PC-3 (cell line): ENCODE data around the gene FBN2. TPM values are rescaled to one million over a fixed set of nuclear protein-coding genes. Genes with fewer than 3 reads are reported as not detected.
A peak's percentile ranks its signal among the peaks of the same experiment; 100 is the strongest.

Source experiments
- ATAC-seq: fragments of 200-7000 bp; cut with Tn5 transposase; 2 replicates; pipeline ENCODE4 v1.9.1; 2020; ENCODE audit warnings: mild to moderate bottlenecking, moderate library complexity
- Bru-seq: library from RNA; stranded (reverse); fragments of 400-500 nt; gene quantifications from one replicate; lab custom pipeline; 2021; lab: Mats Ljungman, UMichigan
- BruChase-seq, 2 experiments: library from RNA; stranded (reverse); fragments of 400-500 nt; gene quantifications; one replicate each; lab custom pipeline; 2021; lab: Mats Ljungman, UMichigan
- BruUV-seq: library from RNA; stranded (reverse); fragments of 400-500 nt; replicated peaks from 2 replicates; lab custom pipeline; 2021; lab: Mats Ljungman, UMichigan
- CTCF ChIA-PET: fragments of 300-600 bp; sonication (Branson Sonifier 250); formaldehyde crosslinking; loops from one replicate; lab custom pipeline; 2022; ENCODE audit warnings: antibody characterized with exemption; lab: Charles Lee
- POLR2A ChIA-PET: fragments of 300-600 bp; sonication (Branson Sonifier 250); formaldehyde crosslinking; loops from one replicate; lab custom pipeline; 2022; ENCODE audit warnings: antibody characterized with exemption; ENCODE audit not compliant: unreplicated experiment; lab: Charles Lee
- DNase-seq: peaks from one replicate; pipeline ENCODE4 v3.0.0-alpha.2; 2015
- H2AFZ ChIP-seq: fragments of 300-600 bp; sonication (generic); 2 replicates; pipeline ENCODE4 v1.6.0; 2016; ENCODE audit warnings: antibody characterized with exemption, low read length
- H3F3A ChIP-seq: fragments of 300-600 bp; sonication (generic); one replicate; pipeline ENCODE4 v1.6.0; 2017; ENCODE audit warnings: antibody characterized with exemption, low read length, control low read depth, mild to moderate bottlenecking; ENCODE audit not compliant: unreplicated experiment
- H3K27ac ChIP-seq: fragments of 300-600 bp; sonication (generic); 2 replicates; pipeline ENCODE4 v1.5.1; 2016; ENCODE audit warnings: mild to moderate bottlenecking, low read length
- H3K27me3 ChIP-seq: fragments of 300-600 bp; sonication (generic); 2 replicates; pipeline ENCODE4 v1.6.1; 2016; ENCODE audit warnings: low read length, mixed read lengths
- H3K36me3 ChIP-seq: fragments of 300-600 bp; sonication (generic); 2 replicates; pipeline ENCODE4 v1.6.1; 2016; ENCODE audit warnings: low read depth, mixed run types, low read length, mixed read lengths
- H3K4me1 ChIP-seq: fragments of 300-600 bp; sonication (generic); 2 replicates; pipeline ENCODE4 v1.5.1; 2016; ENCODE audit warnings: low read length; ENCODE audit not compliant: insufficient read depth
- H3K4me2 ChIP-seq: fragments of 300-600 bp; sonication (generic); 2 replicates; pipeline ENCODE4 v1.6.0; 2016; ENCODE audit warnings: low read length
- H3K4me3 ChIP-seq: fragments of 300-600 bp; sonication (generic); 2 replicates; pipeline ENCODE4 v1.5.1; 2016; ENCODE audit warnings: mild to moderate bottlenecking, low read length, mixed read lengths
- H3K79me2 ChIP-seq: fragments of 300-600 bp; sonication (generic); 2 replicates; pipeline ENCODE4 v1.6.1; 2017; ENCODE audit warnings: low read length, mixed read lengths
- H3K9ac ChIP-seq: fragments of 300-600 bp; sonication (generic); 2 replicates; pipeline ENCODE4 v1.6.0; 2016; ENCODE audit warnings: mild to moderate bottlenecking, low read length
- H3K9me2 ChIP-seq: fragments of 300-600 bp; sonication (generic); replicated peaks from 2 replicates; pipeline ENCODE4 v1.6.1; 2016; ENCODE audit warnings: mixed run types, low read length, mixed read lengths
- H3K9me3 ChIP-seq: fragments of 300-600 bp; sonication (generic); 2 replicates; pipeline ENCODE4 v1.6.1; 2016; ENCODE audit warnings: low read length, mixed read lengths
- H4K20me1 ChIP-seq: fragments of 300-600 bp; sonication (generic); 2 replicates; pipeline ENCODE4 v1.6.1; 2016; ENCODE audit warnings: low read length, mixed read lengths
- EZH2 ChIP-seq: fragments of 300-600 bp; sonication (generic); IDR thresholded peaks from one replicate; pipeline ENCODE4 v1.6.1; 2017; ENCODE audit warnings: antibody characterized with exemption, mild to moderate bottlenecking, low read length; ENCODE audit not compliant: unreplicated experiment
- EZH2phosphoT487 ChIP-seq: fragments of 300-600 bp; sonication (generic); IDR thresholded peaks from 2 replicates; pipeline ENCODE4 v1.6.1; 2018; ENCODE audit warnings: mild to moderate bottlenecking, antibody characterized with exemption, low read length, borderline replicate concordance
- intact Hi-C: fragments of 100-400 bp; cut with micrococcal nuclease; formaldehyde crosslinking; loops from 2 replicates; pipeline ENCODE4 v1.9.0; 2023
- long read RNA-seq: library from polyadenylated mRNA; unstranded; transcript quantifications from one replicate; pipeline ENCODE4 v2.0.0, GENCODE V29; 2021; ENCODE audit not compliant: unreplicated experiment
- total RNA-seq: library from RNA; depleted of rRNA; stranded (reverse); fragments of >200 nt; gene quantifications from 2 replicates; pipeline ENCODE4 v1.2.3, GENCODE V29; 2014; rRNA removed
- TF ChIP-seq, protein P1 (sequence below): fragments of 300-600 bp; sonication (generic); conservative IDR thresholded peaks from 2 replicates; pipeline ENCODE4 v1.5.1; 2017; ENCODE audit warnings: antibody characterized with exemption, low read depth, mild to moderate bottlenecking, low read length

The FBN2 gene
- total RNA-seq: 45.2 and 51.8 TPM in 2 replicates
- Bru-seq, nascent RNA: percentile 94 among the genes with signal in this experiment
- percentile 86 among the genes with signal in this experiment for BruChase-seq, experiment 1, labeled RNA remaining after a 6-hour chase
- percentile 91 among the genes with signal in this experiment for BruChase-seq, experiment 2, labeled RNA remaining after a 2-hour chase
- long read RNA-seq, full-length matches to known transcripts: 7 of 290 reads
- long read RNA-seq, partial matches to known transcripts: 231 of 290 reads
- long read RNA-seq, other reads (novel, unspliced or antisense): 52 of 290 reads

DNA sequence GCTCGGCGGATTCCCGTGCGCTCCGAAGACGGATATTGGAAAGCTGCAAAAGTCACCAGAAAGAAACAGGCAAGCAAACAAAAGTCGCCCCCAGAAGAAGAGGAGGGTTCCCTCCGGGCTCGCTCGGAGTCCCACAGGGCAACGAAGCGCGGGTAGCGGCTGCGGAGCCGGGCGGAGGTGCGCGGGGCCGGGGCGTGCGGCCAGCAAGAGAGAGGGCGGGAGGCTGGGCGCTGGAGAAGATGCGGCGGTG lies at the start of gene FBN2:
FBN2 (minus strand) TSS at position 246 of the 250 bp plus-strand sequence. CDS start 642 bp downstream, outside the sequence.
- Histone ChIP-seq H3K27ac (no peak within 1 kb of the TSS), H3K27me3 (no peaks in the 10 kb centered on the region), H3K4me2 (peak within 1 kb of the TSS; percentile 94), H3K36me3 (no peaks in the 10 kb centered on the region; the same call in 1 of the 2 replicates), H2AFZ (peak within 1 kb of the TSS; percentile 98), H3K4me3 (peak within 1 kb of the TSS; percentile 92), H3K4me1 (peaks cover 22% of the 10 kb centered on the region), H3K79me2 (peaks cover 30% of the 10 kb centered on the region), H4K20me1 (no peaks in the 10 kb centered on the region), H3K9me3 (no peaks in the 10 kb centered on the region), H3K9me2 (no peaks in the 10 kb centered on the region), H3K9ac (peak within 1 kb of the TSS; percentile 70), H3F3A (no peaks in the 10 kb centered on the region)
- ATAC-seq: no peak
- BruUV-seq: no TSS peak
- DNase-seq: no peak
- ChIA-PET CTCF (no interaction called here), POLR2A (interaction anchor here (0.6 kb wide), 1 partner anchor 41 kb away, joined by 4 read pairs; no protein-coding TSS in a partner anchor)
- intact Hi-C loops: loop anchor here (1.0 to 5.0 kb wide), 4 partner anchors 41 to 304 kb away; no protein-coding TSS in a partner anchor
- TF ChIP-seq EZH2 (no peak), EZH2phosphoT487 (no peak)
- TF ChIP-seq, protein P1, sequence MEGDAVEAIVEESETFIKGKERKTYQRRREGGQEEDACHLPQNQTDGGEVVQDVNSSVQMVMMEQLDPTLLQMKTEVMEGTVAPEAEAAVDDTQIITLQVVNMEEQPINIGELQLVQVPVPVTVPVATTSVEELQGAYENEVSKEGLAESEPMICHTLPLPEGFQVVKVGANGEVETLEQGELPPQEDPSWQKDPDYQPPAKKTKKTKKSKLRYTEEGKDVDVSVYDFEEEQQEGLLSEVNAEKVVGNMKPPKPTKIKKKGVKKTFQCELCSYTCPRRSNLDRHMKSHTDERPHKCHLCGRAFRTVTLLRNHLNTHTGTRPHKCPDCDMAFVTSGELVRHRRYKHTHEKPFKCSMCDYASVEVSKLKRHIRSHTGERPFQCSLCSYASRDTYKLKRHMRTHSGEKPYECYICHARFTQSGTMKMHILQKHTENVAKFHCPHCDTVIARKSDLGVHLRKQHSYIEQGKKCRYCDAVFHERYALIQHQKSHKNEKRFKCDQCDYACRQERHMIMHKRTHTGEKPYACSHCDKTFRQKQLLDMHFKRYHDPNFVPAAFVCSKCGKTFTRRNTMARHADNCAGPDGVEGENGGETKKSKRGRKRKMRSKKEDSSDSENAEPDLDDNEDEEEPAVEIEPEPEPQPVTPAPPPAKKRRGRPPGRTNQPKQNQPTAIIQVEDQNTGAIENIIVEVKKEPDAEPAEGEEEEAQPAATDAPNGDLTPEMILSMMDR: no peak

DNA sequence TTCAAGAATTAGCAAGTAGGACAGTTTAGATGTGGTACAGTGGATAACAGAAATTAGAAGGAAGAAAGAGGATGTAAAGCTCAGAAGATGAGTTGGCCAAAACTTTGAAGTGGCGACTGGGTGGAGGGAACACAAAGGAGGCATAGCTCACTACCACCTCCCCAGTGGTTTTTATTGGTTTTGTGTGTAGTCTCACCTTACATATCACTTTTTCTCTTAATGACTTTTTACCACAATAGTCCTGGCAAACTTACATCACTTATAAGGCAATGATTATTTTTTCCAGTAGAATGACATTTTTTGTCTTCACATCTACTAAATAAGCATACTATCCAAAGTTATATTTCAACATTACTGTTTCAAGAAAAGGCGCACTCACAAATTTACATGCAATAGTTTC lies 49.2 kb upstream of the FBN2 start:
- Histone ChIP-seq H2AFZ (no peak overlapping the region), H3K9ac (no peak overlapping the region), H3K4me3 (no peak overlapping the region), H3K79me2 (no peaks in the 10 kb centered on the region), H3K4me1 (no peaks in the 10 kb centered on the region), H4K20me1 (no peaks in the 10 kb centered on the region), H3K4me2 (no peak overlapping the region), H3K9me2 (no peaks in the 10 kb centered on the region), H3F3A (no peaks in the 10 kb centered on the region), H3K27me3 (no peaks in the 10 kb centered on the region), H3K9me3 (no peaks in the 10 kb centered on the region), H3K27ac (no peak overlapping the region), H3K36me3 (no peaks in the 10 kb centered on the region)
- intact Hi-C loops: no loop called here
- no peak for TF ChIP-seq EZH2phosphoT487
- TF ChIP-seq, protein P1: no peak
- TF ChIP-seq EZH2: no peak
- no peak for ATAC-seq
- ChIA-PET POLR2A (no interaction called here), CTCF (no interaction called here)
- no peak for DNase-seq
- no TSS peak for BruUV-seq

DNA sequence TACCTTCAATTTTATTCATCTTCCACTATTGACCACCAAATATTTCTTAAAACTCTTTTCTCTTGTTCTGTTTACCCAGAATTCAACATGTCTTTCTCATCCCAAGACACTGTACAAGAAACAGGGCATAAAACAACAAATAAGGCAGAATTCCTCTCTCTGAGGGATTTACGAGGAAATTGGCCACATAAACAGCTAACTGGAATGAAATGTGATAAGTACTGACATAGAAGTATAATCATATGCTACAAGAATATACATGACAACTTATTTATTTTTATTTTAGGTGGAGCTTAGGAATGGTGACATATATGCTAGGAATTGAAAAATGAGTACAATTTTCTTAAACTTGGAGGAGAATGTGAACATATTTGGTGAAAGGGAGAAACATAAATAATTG lies 48.8 kb upstream of the FBN2 start:
- no peaks in the 10 kb centered on the region for H3K36me3 ChIP-seq
- H3K4me1 ChIP-seq: no peaks in the 10 kb centered on the region
- no peak overlapping the region for H3K4me2 ChIP-seq
- H3K4me3 ChIP-seq: no peak overlapping the region
- no peak overlapping the region for H2AFZ ChIP-seq
- BruUV-seq: no TSS peak
- no peak for TF ChIP-seq EZH2phosphoT487
- ATAC-seq (no peak), DNase-seq (no peak)
- H3K9me2 ChIP-seq: no peaks in the 10 kb centered on the region
- H3K79me2 ChIP-seq: no peaks in the 10 kb centered on the region
- H4K20me1 ChIP-seq: no peaks in the 10 kb centered on the region
- H3K9ac ChIP-seq: no peak overlapping the region
- intact Hi-C loops: no loop called here
- no peaks in the 10 kb centered on the region for H3K27me3 ChIP-seq
- H3F3A ChIP-seq: no peaks in the 10 kb centered on the region
- ChIA-PET POLR2A (no interaction called here), CTCF (no interaction called here)
- H3K27ac ChIP-seq: no peak overlapping the region
- no peaks in the 10 kb centered on the region for H3K9me3 ChIP-seq
